Body of pancreas (tissue), 4 donors: Measurements from ENCODE around the gene ATXN7L3. TPM values are rescaled to one million over a fixed set of nuclear protein-coding genes. Genes with fewer than 3 reads are reported as not detected.

ENCODE experiments used
- ATAC-seq: fragments of 150-250 bp; one replicate; pipeline ENCODE4 v1.9.1; 2016
- DNase-seq, 4 donors: peaks; one replicate each; pipeline ENCODE4 v3.0.0-alpha.2; 2019
- H3K27ac ChIP-seq, 4 donors: fragments of 200-600 bp; sonication (generic); 1 replicate in 3 of 4; 2 replicates in 1 of 4; pipeline versions ENCODE4 v1.5.1 to v1.6.1; 2016 to 2019; ENCODE audit warnings: mild to moderate bottlenecking in 1 of 4, mixed read lengths in 1 of 4, moderate library complexity in 1 of 4
- H3K27me3 ChIP-seq, 2 donors: fragments of 200-600 bp; sonication (generic); one replicate each; pipeline ENCODE4 v1.6.0; 2016; ENCODE audit warnings: mild to moderate bottlenecking in 1 of 2
- H3K36me3 ChIP-seq, 2 donors: fragments of 200-600 bp; sonication (generic); replicated peaks in 1 of 2; 2 replicates each; pipeline ENCODE4 v1.5.1; 2016; ENCODE audit warnings: low read depth in 2 of 2; ENCODE audit not compliant: insufficient read depth in 1 of 2
- H3K4me1 ChIP-seq: fragments of 200-600 bp; sonication (generic); one replicate; pipeline ENCODE4 v1.6.0; 2016
- H3K4me3 ChIP-seq, 2 donors: fragments of 200-600 bp; sonication (generic); 1 replicate in 1 of 2; 2 replicates in 1 of 2; pipeline ENCODE4 v1.5.1; 2016 to 2019
- H3K9me3 ChIP-seq, 3 donors: fragments of 200-600 bp; sonication (generic); 1 replicate in 2 of 3; 2 replicates in 1 of 3; pipeline ENCODE4 v1.5.1; 2016
- POLR2A ChIP-seq, 3 donors: fragments of 450-650 bp; IDR thresholded peaks; one replicate each; pipeline ENCODE4 v1.6.1; 2016; ENCODE audit warnings: antibody characterized with exemption in 3 of 3, mild to moderate bottlenecking in 2 of 3
- whole genome bisulfite sequencing, 2 donors: methylation state at CpG; one replicate each; pipeline ENCODE4 v1.1.5; 2017; 5-methylcytosine and 5-hydroxymethylcytosine counted together
- intact Hi-C: fragments of 100-400 bp; cut with DNase I; formaldehyde crosslinking; loops from one replicate; pipeline ENCODE4 v1.15.1; 2023
- total RNA-seq, 2 donors: library from RNA; depleted of rRNA; stranded (reverse); fragments of >200 nt; gene quantifications; one replicate each; pipeline ENCODE4 v1.1.0, GENCODE V29; 2016
- TF ChIP-seq, protein P1 (sequence below), 7 experiments: fragments of 450-650 bp in 4 of 7; fragments of 200-600 bp in 3 of 7; sonication (generic) in 3 of 7; IDR thresholded peaks; one replicate each; pipeline ENCODE4 v1.5.1; 2016 to 2019; ENCODE audit warnings: antibody characterized with exemption in 7 of 7

The ATXN7L3 gene
- total RNA-seq, 2 donors from 2014 or later = 21.0 to 37.6 TPM

GRCh38 chr17:44203731-44204440 lies 4.2 kb upstream of the ATXN7L3 start:
- peaks cover 8 to 12% of the 10 kb centered on the region in 2 donors for H3K36me3 ChIP-seq
- no peak for TF ChIP-seq POLR2A (IDR thresholded peaks at IDR 0.05)
- TF ChIP-seq, protein P1, sequence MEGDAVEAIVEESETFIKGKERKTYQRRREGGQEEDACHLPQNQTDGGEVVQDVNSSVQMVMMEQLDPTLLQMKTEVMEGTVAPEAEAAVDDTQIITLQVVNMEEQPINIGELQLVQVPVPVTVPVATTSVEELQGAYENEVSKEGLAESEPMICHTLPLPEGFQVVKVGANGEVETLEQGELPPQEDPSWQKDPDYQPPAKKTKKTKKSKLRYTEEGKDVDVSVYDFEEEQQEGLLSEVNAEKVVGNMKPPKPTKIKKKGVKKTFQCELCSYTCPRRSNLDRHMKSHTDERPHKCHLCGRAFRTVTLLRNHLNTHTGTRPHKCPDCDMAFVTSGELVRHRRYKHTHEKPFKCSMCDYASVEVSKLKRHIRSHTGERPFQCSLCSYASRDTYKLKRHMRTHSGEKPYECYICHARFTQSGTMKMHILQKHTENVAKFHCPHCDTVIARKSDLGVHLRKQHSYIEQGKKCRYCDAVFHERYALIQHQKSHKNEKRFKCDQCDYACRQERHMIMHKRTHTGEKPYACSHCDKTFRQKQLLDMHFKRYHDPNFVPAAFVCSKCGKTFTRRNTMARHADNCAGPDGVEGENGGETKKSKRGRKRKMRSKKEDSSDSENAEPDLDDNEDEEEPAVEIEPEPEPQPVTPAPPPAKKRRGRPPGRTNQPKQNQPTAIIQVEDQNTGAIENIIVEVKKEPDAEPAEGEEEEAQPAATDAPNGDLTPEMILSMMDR (IDR thresholded peaks at IDR 0.05) = peak; percentile 33 to 76 (median 56)
- WGBS, 2 donors = 46 to 48% methylated on average over 9 of the region's 9 CpGs
- DNase-seq (peak in 2 of 4 donors; percentile 49 to 50), ATAC-seq (no peak)
- peaks cover 6% of the 10 kb centered on the region for H3K4me1 ChIP-seq
- H3K9me3 ChIP-seq = no peaks in the 10 kb centered on the region
- no peaks in the 10 kb centered on the region for H3K27me3 ChIP-seq
- intact Hi-C loops = no loop called here
- no peak overlapping the region for H3K27ac ChIP-seq
- no peak overlapping the region for H3K4me3 ChIP-seq

DNA sequence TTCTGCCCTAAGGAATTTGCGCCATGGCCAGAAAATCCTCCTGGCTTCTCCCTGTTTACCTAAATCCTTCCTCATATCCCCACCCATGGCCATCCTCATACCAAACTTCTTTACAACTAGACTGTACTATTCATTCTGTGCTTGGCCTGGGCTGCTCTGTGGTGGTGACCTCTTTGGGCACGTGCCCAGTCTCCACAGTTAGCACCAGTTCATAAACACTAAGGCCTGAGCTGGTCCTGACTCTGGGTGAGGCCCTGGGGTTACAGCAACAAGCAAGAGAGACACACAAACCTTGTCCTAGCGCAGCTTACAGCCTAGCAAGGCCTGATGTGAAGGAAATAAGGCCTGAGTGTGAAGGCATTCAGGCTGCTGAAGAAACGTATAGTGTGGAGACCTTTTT lies 3.1 kb upstream of the ATXN7L3 start:
- no peaks in the 10 kb centered on the region for H3K9me3 ChIP-seq
- intact Hi-C loops = no loop called here
- DNase-seq (no peak), ATAC-seq (no peak)
- no peak overlapping the region for H3K27ac ChIP-seq
- H3K27me3 ChIP-seq = no peaks in the 10 kb centered on the region
- H3K4me3 ChIP-seq = no peak overlapping the region
- H3K4me1 ChIP-seq = peaks cover 15% of the 10 kb centered on the region
- peaks cover 0 to 7% of the 10 kb centered on the region in 2 donors for H3K36me3 ChIP-seq
- WGBS, 2 donors = 78 to 91% methylated on average over 4 of the region's 4 CpGs
- no peak for TF ChIP-seq POLR2A (IDR thresholded peaks at IDR 0.05)
- TF ChIP-seq, protein P1 (IDR thresholded peaks at IDR 0.05) = no peak

- Histone ChIP-seq H3K27me3 (no peaks in the 10 kb centered on the region), H3K9me3 (no peaks in the 10 kb centered on the region), H3K4me3 (peak overlapping the region; percentile 44 to 56), H3K36me3 (no peaks in the 10 kb centered on the region), H3K4me1 (peaks cover 21% of the 10 kb centered on the region), H3K27ac (peak overlapping the region; percentile 87 to 97 (median 92))
- intact Hi-C loops = no loop called here
- TF ChIP-seq, protein P1 (IDR thresholded peaks at IDR 0.05) = no peak
- peak in 1 of 3 donors; percentile 44 for TF ChIP-seq POLR2A (IDR thresholded peaks at IDR 0.05)
- DNase-seq (peak in 1 of 4 donors; percentile 26), ATAC-seq (no peak)
- 4 to 9% methylated on average over 13 to 35 of the region's 36 CpGs for WGBS, 2 donors
Measured at GRCh38 chr17:44200478-44201155, 933 bp upstream of the ATXN7L3 start.

DNA sequence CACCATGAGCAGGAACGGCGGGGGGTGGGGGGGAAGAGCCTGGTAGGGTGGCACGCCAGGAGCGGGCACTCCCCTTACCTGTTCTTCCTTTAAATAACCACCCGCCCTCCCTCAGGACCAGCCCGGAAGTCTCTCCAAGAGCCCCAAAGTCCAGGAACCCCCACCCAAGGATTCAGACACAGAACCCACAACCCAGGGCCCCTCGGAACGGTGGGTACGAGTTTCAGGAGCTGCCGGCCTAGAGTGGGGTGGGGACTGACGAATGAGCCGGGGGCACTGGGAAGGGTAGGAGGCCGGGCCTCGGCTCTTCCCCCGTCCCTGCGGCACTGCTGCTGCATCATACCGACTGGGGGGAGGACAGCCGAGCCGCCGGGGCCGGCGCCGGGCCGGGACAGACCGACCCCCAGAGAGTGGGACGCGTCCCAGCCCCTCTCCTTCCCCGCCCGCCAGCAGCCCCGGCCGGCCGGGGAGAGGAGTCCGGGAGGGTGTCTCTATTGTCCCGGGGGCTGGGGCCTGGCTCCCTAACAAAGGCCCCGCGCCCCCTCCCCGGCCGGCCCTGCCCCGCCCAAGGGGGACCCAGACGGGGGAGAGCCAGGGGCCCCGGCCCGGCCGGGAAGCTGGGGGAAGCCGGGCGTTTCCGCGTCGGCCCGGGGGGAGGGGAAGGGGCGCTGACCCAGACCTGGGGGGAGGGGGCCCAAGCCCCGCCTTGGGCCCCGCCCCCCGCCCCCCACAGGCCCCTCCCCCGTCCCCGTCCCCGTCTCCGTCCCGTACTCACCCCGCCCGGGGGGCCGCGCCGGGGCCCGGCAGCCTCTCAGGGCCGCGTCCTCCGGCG lies 747 bp downstream of the ATXN7L3 start:
- ATAC-seq (peak; percentile 43), DNase-seq (peak; percentile 61 to 67 (median 64))
- Histone ChIP-seq H3K36me3 (peaks cover 4 to 8% of the 10 kb centered on the region in 2 donors), H3K27ac (peak overlapping the region; percentile 87 to 97 (median 92)), H3K9me3 (no peaks in the 10 kb centered on the region), H3K27me3 (no peaks in the 10 kb centered on the region), H3K4me3 (peak overlapping the region; percentile 75), H3K4me1 (peaks cover 21% of the 10 kb centered on the region)
- TF ChIP-seq, protein P1 (IDR thresholded peaks at IDR 0.05) = no peak
- peak in 2 of 3 donors; percentile 25 to 29 for TF ChIP-seq POLR2A (IDR thresholded peaks at IDR 0.05)
- WGBS, 2 donors = 0% methylated on average over 13 to 45 of the region's 68 CpGs
- intact Hi-C loops = no loop called here
